K562 (cell line): ENCODE results near the gene DVL2. TPM values are rescaled to one million over a fixed set of nuclear protein-coding genes. Genes with fewer than 3 reads are reported as not detected.

Experiments used
- ATF2 ChIP-seq: sonication (generic); formaldehyde crosslinking; IDR thresholded peaks from 2 replicates; pipeline ENCODE4 v1.8.1; 2022; ENCODE audit warnings: missing genetic modification reagents
- ETV5 ChIP-seq: sonication (generic); formaldehyde crosslinking; IDR thresholded peaks from 2 replicates; pipeline ENCODE4 v1.4.0; 2020; ENCODE audit warnings: low read depth, mild to moderate bottlenecking, missing genetic modification reagents
- ETV6 ChIP-seq, 3 experiments: fragments of 150-350 bp in 1 of 3; sonication (generic) in 1 of 3; formaldehyde crosslinking in 1 of 3; IDR thresholded peaks; 2 replicates each; pipeline versions ENCODE4 v1.6.1 to v1.8.0; 2014 to 2022; ENCODE audit warnings: borderline replicate concordance in 2 of 3, low read depth in 2 of 3, antibody characterized with exemption in 1 of 3, low read length in 1 of 3, mild to moderate bottlenecking in 1 of 3, missing genetic modification reagents in 1 of 3
- HCFC1 ChIP-seq: IDR thresholded peaks from 2 replicates; pipeline ENCODE4 v1.6.1; 2012; ENCODE audit warnings: low read depth, low read length, improper control_type of control experiment
- NFE2 ChIP-seq: IDR thresholded peaks from 2 replicates; pipeline ENCODE4 v1.6.1; 2014; ENCODE audit warnings: antibody characterized with exemption, low read depth
- PHF20 ChIP-seq: fragments of 450-650 bp; IDR thresholded peaks from 2 replicates; pipeline ENCODE4 v1.6.1; 2018; ENCODE audit not compliant: partially characterized antibody
- PRDM10 ChIP-seq: fragments of 450-650 bp; IDR thresholded peaks from 2 replicates; pipeline ENCODE4 v1.6.1; 2018; ENCODE audit not compliant: partially characterized antibody
- RNF2 ChIP-seq: sonication (generic); IDR thresholded peaks from 2 replicates; pipeline ENCODE4 v1.6.1; 2016
- SRF ChIP-seq, 2 experiments: fragments of 250-450, 450-650 bp in 1 of 2; sonication (Bioruptor Pico) in 1 of 2; sonication (generic) in 1 of 2; formaldehyde crosslinking; IDR thresholded peaks; 2 replicates each; pipeline versions ENCODE4 v1.5.0 to v1.5.1; 2020 to 2022; ENCODE audit warnings: mild to moderate bottlenecking in 1 of 2, missing genetic modification reagents in 1 of 2
- TRIM24 ChIP-seq, 2 experiments: fragments of 450-650 bp; IDR thresholded peaks; 2 replicates each; pipeline ENCODE4 v1.6.1; 2016
- ZBTB26 ChIP-seq: fragments of 450-650 bp; formaldehyde crosslinking; IDR thresholded peaks from 2 replicates; pipeline ENCODE4 v1.4.0; 2022; ENCODE audit warnings: missing genetic modification characterization
- ZBTB33 ChIP-seq: sonication (generic); formaldehyde crosslinking; IDR thresholded peaks from 2 replicates; pipeline ENCODE4 v1.8.1; 2023; ENCODE audit warnings: mild to moderate bottlenecking, missing genetic modification reagents
- polyA plus RNA-seq, 8 experiments: library from polyadenylated mRNA; depleted of rRNA in 4 of 8; stranded (reverse) in 5 of 8; unstranded in 3 of 8; fragments of >200 nt; fragmentation: Nextera tagmentation in 2 of 8; fragmentation: Illumina TruSeq in 1 of 8; extraction: Ambion mirVana in 2 of 8; extraction: Trizol in 1 of 8; gene quantifications; 2 replicates each; pipeline versions ENCODE4 v1.2.1 to v1.2.3, GENCODE V29; 2011 to 2014; ENCODE audit warnings: inconsistent platforms in 1 of 8, missing spikeins in 1 of 8
- total RNA-seq, 7 experiments: library from RNA; depleted of rRNA in 6 of 7; stranded (reverse); fragments of >200 nt in 6 of 7; fragmentation: Illumina TruSeq in 2 of 7; extraction: Trizol in 2 of 7; gene quantifications; 2 replicates each; pipeline versions ENCODE4 v1.2.1 to v1.2.3, GENCODE V29; 2011 to 2021; ENCODE audit warnings: low replicate concordance in 1 of 7

DVL2 gene
- total and polyA plus RNA-seq, 9 of the 15 experiments (the other 6 are each of a cell fraction or from before 2014, with no cell fraction given) = 1.3 to 49.5 (median 24.3) TPM

GRCh38 chr17:7252176-7253043, 18.1 kb upstream of the DVL2 start, which contains the start of gene ELP5 (continued):
- TF ChIP-seq PHF20 (peak; percentile 91), ETV6 (IDR thresholded peaks at IDR 0.05; ENCODE audit: borderline replicate concordance in 1 of 2, low read depth in 2 of 2, low read length in 1 of 2) (no peak), ETV6 (CRISPR knock-in tag; IDR thresholded peaks at IDR 0.05; ENCODE audit: borderline replicate concordance) (no peak), NFE2 (no peak), SRF (CRISPR knock-in tag; IDR thresholded peaks at IDR 0.05) (no peak), ATF2 (peak; percentile 71; the same call in 1 of the 2 replicates), HCFC1 (peak; percentile 73), ZBTB26 (CRISPR knock-in tag) (no peak), ETV5 (CRISPR knock-in tag) (peak; percentile 77), PRDM10 (peak; percentile 65), RNF2 (peak; percentile 79), TRIM24 (IDR thresholded peaks at IDR 0.05) (peak in 1 of 2 experiments; percentile 25; a peak in 1 of 4 replicates), ZBTB33 (CRISPR knock-in tag) (peak; percentile 34; the same call in 1 of the 2 replicates)
